NCI-H187 (cell line): ENCODE measurements around the gene PCBP3.
"Not testable (repeated sequence)": the region's sequence is repeated elsewhere in the genome, so short reads cannot be mapped to it uniquely, and the experiment has no call there.

Experiments used
- DNase-seq, 2 experiments: peaks; one replicate each; lab custom pipeline; 2025; lab: John Stamatoyannopoulos, UW

The PCBP3 gene

DNA sequence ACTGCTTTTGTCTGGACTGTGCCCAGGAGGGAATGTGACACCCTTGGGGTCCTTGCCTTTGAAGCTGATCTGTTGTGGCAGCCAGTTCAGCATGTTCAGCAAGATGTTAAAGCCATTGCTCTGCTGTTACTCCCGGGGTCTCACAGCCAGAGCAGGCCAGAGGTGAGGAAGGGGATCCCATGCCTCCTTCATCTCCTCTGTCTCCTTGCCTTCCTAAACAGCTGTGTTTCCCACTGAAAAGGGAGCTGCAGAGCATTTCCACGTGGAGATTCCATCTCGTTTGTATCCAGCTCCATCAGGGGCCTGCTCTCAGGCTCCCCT is 202.2 kb downstream of the PCBP3 start:
- DNase-seq, result no peak

DNA sequence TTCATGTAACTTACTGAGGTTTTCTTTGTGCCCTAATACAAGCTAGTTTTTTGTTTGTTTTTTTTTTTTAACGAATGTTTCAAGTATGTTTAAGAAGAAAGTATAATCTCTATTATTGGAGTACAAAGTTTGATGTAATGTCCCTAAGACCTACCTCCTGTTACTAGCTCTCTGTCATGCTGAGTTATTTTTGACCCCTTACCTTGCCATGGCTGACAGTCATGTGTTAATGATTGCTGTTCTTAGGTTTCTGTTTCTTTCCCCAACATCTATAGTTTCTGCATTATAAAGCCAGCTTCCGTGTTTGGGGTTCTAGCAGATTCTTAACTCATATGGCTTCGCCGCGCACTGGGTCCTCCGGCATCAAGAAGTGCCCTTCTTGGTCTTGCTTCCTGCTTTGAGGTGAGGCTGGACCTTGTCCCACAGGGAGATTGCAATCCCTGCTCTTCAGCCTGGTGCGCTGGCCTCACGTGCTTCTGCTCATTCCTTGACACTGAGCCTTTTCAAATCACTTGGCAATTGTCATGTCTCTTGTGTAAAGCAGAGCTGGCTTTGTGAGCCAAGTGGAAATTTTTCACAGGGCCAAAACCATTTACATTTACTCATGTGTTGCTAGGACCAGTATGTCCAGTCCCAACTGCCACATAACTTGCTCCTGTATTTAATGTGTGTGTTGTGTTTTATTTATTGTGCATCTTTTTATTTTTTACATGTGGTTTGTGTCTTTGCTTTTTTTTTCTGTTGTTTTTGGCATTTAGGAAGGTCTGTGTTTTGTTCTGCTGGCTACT is 203.0 kb downstream of the PCBP3 start:
- no peak for DNase-seq

DNA sequence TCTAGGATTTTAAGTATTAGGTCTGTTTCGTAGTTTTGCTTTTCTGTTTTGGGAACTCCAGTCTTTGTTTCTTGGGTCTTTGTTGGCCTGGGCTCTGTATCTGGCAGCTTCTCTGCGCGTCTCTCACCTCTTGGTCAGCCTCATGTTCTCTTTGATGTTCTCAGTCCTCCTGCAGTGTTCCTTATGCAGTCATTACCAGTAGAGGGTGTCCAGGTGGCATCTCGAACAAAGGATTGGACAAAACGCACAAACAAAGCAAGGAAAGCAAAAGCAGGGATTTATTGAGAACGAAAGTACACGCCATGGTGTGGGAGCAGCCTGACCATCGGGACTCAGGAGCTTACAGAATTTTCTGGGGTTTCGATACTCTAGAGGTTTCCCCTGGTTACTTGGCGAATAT is 204.3 kb downstream of the PCBP3 start:
- no peak for DNase-seq

DNA sequence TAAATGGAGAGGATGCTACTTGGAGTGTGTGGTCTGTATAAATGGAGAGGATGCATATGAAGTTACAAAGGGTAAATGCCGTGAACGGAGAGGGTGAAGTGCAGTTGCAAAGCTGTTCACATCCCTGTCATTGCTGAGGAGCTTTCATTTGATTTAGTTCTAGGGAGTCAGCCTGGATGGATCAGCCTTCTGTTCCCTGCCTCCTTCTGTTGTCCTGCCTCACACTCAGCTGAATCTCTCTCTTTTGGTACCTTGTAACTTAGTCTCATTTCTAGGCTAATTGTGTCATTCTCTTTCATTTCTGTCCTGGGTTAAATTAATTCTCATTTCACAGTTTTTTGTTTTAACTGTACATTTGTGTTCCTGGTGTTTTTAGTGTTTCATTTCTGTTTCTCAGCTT is 204.8 kb downstream of the PCBP3 start:
- DNase-seq, result no peak

DNA sequence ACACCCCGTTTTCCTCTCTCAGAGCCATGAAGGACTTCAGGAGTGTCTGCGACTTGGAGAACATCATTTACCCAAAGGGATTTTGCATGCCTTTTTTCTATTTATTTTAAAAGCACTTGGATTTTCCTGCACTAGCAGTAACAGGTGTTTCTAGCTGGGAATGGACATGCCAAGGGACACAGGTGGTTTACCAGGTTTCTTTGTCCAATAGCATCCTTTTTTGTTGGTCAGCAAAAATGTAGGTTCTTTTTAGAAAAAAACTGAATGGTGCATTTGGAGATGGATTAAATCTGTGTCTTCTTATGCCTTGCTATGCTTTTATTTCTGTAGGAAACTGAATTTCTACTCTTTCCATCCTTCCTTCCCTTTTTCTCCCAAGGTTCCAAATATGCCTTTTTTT is 205.3 kb downstream of the PCBP3 start:
- DNase-seq, result no peak

DNA sequence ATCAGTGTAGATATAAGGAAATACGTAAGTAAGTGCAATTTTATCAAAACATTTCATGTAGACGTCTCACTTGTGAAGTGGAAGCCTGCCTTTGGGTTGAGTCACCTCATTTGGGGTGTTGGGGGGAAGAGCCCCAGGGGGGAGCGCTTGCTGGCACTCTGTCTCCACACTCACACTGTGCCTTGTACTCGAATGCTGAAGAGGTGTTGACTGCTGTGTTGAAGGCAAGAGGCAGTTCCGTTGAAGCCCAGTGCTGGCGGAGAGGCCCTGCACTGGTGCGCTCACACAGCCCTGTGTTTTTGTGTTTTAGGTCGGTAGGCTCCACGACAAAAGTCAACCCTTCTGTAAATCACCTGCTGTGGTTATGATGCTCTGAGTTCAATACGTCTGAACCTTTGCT is 206.1 kb downstream of the PCBP3 start:
- no peak for DNase-seq

DNA sequence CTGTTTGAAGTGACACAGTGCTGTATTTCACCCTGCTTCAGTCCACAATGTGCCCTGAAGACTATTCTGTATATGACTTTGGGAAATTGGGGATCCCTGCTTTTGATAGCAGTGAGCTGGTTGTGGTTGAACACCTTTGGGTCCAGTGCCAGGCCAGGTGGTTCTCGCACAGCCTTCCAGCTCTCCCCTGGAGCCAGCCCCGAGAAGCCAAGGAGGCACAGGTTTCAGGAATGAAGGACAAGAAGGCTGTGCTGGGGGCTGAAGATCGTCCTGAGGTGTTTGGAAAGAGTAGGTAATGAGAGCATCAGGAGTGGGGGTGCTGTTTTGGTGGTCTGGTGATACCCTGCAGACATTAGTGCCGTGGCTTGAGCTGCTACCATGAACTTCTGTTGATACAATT is 206.7 kb downstream of the PCBP3 start:
- DNase-seq, result no peak

DNA sequence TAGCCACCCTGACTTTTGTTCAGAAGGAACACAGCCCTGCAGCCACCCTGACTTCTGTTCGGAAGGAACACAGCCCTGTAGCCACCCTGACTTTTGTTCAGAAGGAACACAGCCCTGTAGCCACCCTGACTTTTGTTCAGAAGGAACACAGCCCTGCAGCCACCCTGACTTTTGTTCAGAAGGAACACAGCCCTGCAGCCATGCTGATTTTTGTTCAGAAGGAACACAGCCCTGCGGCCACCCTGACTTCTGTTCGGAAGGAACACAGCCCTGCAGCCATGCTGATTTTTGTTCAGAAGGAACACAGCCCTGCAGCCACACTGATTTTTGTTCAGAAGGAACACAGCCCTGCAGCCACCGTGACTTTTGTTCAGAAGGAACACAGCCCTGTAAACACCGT is 208.9 kb downstream of the PCBP3 start:
- not testable (repeated sequence) for DNase-seq

DNA sequence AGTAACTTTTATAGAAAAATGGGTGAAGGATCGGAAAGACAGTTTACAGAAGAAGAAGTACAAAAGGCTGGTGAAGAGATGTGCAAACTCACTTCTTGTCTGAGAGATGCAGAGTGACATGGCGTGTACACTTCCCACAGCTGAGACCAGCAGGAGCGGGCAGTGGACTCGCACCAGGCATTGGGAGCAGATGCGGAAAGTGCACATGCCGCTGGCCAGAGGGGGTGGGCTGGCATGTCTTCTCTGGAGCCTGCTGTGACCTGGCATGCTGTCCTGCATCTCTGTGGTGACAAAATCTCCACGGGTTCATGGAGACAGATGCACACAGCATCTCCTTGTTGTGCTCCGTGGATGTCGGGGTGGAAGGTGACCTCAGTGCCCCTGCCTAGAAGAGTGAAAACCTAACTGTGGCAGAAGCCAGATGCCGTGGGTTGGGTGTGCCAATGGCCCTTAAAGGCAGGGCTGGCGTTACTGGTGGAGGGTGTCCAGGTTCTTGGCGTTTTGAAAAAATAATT is 209.4 kb downstream of the PCBP3 start:
- DNase-seq, result no peak

DNA sequence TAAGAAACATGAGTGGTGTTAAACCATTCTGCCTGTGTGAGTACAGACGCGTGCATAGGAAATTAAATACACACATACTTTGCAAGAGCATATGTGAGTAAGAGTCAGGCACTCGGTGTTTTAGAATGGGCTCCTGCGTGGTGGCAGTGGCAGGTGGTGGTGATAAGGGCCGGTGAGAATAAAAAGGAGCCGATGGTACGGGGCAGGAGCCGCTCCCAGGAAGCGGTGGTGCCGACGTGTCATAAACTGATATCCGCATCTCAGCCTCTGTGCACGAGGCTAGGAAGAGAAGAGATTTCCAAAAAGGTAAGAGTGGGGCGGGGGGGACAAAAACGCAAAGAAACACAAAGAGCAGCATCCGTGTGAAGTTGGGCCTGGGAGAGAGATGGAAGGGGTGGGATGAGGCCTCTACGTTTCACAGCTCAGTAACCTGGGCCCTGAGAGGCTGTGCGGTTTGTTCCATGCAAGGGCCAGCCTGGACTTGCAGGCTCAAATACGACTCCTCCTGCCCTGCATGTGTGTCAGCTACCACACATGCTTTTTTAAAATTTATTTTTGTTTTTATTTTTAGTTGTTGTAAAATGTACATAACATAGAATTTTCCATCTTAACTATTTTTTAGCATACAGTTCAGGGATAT is 210.3 kb downstream of the PCBP3 start:
- DNase-seq, result no peak

DNA sequence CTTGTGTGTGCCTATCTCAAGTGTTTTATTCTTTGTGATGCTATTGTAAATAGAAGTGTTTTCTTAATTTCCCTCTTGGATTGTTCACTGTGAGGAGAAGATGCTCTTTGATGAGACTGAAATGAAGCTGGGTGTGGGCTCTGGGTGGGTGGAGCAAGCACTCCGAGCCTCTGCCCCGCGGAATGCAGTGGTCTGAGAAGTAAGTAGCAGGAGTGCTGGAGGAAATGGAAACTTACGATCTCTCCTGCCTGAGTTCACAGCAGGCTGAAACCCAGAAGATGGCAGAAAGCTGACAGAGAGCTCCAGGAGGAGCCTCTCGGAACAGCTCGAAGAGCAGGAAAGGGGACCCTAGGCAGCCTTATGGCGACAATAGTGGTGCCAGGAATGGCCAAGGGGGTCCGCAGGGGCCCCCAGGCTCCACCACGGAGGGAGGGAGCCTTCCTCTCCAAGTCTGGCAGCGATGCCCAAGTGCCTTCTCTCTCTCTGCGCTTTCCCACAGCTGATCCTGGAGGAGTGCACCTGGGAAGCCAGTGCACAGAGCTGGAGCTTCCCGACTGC is 211.2 kb downstream of the PCBP3 start:
- DNase-seq, result no peak

DNA sequence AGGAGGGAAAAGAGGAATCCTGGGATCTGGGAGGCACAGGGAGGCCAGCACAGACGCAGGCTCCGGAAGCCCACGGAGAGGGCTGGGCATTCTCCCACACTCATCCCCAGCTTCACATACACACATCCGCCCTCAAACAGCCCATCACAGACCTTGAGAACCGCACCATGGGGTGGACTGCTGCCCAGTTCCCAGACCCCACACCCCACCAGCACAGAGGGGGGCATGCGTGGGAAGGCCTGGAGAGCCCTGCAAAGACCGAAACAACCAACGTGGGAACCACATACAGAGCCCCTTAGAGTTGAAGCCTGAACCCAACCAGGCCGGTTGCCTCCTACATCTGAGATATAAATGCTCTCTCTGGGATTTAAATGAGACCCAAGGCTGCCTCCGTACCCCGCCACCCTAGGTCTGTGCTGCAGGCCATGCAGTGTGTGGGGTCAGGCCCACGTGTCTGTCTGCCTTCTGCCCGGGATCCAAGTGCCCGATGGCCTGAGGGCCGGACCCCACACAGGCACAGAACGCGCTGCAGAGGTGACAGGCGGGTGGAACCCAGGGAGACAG is 211.8 kb downstream of the PCBP3 start:
- no peak for DNase-seq

DNA sequence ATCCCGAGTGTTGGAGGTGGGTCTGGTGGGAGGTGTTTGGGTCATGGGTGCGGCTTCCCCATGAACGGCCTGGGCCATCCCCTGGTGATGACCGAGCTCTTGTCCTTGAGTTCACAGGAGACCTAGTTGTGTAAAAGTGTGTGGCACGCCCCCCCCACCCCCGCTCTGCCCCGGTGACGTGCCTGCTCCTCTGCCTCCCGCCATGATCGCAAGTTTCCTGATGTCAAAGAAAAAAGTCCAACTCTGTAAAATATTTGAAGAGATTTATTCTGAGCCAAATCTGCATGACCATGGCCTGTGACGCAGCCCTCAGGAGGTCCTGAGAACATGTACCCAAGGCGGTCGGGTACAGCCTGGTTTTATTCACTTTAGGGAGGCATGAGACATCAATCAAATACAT is 212.9 kb downstream of the PCBP3 start:
- DNase-seq, result no peak

DNA sequence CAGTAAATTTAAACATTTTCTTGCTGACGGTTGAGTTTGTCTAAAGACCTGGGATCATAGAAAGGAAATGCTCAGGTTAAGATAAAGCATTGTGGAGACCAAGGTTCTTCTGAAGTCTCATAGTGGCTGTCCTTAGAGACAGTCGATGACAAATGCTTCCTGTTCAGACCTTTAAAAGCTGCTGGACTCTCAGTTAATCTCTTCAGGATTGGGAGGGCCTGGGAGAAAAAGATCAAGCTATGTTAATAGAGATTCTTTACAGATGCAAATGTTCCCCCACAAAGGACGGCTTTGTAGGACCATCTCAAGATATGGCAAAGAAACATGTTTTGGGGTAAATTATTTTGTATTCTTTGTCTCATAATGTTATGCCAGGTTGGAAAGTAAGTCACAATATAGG is 213.4 kb downstream of the PCBP3 start:
- no peak for DNase-seq

DNA sequence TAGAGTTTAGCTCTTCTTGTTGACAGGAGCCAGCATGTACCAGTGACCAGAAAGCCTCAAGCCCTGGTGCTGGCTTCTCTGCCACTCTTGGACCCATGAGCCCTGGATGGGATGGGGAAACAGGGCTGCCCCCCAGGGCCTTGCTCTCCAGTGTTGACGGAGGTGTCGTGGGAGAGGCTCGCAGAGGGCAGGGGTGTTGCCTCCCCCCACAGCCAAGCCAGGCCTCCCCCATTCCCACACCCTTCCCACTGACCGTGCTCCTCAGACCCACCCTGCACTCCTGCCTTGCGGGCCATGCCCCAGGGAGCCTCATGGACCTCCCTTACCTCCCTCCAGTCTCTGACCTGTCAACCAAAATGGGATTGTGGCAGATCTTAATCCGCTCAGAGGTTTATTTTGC is 214.2 kb downstream of the PCBP3 start:
- no peak for DNase-seq

DNA sequence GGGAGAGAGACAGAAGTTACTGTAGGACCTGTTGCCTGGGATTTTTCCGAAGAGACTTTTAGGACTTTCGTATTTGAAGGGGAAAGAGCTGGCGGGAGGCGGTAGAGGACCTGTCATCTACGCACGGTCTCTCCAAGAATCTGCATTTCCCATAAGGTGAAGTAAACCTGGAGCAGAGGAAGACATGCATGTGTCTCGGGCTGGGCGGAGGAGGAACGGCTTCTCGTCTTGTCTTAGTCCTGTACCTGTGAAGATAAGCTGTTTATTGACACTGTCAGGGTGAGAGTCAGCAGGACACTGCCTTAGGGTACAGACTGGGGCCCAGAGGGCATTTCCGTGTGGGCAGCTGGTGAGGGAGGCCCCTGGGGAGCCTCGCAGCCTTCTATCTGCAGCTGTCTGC is 214.7 kb downstream of the PCBP3 start:
- DNase-seq, result no peak

DNA sequence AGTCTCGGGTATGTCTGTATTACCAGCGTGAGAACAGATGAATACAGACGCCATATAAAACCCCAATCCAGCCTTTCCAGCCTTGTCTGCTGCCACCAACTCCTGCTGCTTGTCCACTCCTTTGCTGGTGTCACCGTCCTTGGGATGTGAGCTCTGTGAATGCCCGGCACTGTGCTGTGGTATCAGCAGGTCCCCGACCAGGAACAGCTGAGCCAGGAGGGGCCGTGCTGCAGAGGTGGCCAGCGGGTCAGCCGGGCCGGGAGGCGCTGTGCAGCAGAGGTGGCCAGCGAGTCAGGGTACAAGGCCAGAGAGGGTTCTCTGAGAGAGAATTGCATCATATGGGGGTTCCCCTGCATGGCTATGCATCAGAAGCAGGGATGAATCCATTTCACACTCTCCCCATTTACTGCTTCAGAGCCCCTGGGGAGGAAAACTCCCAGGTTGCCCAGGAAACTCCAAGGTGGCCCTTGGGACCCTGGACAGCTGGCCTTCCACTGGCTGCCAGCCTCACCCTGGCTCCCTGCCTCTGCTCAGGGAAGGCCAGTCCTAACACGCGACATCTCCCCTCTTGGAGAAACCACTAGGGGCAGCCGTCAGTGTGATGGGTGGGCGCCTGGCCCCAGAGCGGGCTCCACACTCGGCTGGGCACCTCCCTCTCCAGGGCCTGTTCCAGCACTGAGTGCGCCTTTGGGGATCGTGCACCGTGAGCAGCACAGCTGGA is 215.7 kb downstream of the PCBP3 start:
- DNase-seq, result no peak

DNA sequence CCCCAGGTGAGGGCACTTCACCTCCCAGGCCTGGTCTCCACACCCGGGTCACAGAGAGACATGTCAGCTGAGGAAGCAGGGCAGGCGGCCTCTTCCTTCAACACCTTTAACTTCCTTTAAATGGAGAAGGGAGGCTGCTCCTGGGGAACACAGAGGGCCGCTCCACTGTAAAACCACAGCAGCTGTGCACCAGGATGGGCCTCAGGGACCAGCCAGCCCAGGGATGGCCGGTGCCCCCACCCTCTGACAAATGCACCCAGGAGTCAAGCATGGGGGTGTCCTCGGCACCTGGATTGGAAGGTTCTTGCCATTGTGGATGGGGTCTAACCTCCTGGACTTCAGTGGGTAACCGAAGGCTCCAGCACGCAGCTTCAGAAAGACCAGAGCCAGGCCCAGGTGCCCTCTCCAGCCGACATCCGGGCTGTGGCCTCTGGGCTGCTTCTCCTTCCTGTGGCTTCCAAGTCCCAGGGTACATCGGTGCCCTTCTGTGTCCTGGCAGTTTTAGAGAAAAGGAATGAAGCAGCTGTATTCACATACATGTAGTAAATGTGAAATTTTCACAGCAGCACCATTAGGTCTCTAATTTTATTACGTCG is 216.3 kb downstream of the PCBP3 start:
- DNase-seq, result no peak

DNA sequence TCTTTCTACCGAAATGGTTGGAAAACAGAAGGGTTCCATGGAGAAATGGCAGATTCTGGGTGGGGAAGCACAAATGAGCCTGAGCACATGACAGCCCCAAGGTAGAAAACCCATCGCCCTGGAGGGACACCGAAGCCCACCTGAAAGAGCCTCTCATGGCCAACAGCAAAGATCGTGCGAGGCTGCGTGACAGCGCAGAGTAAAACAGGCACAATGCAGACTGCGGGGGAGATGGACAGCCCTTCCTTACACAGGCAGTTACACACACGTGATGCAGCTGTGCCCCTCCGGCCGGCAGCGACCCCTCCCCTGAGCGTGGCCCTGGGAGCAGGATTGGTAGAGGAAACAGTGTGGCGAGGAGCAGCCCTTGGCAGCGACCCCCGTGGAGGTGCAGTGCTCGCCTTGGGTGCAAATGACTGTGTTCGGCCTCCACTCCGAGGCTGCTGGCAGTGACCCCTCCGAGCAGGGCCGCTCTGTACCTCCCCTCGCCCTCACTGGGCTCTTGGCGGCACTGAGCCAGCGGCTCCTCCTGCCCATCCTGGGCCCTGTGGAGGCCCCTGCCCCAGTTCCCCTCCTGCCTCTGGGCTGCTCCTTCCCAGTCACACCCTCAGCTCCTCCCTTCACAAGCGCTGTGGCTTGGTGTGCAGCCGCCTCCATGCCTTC is 217.1 kb downstream of the PCBP3 start:
- no peak for DNase-seq

DNA sequence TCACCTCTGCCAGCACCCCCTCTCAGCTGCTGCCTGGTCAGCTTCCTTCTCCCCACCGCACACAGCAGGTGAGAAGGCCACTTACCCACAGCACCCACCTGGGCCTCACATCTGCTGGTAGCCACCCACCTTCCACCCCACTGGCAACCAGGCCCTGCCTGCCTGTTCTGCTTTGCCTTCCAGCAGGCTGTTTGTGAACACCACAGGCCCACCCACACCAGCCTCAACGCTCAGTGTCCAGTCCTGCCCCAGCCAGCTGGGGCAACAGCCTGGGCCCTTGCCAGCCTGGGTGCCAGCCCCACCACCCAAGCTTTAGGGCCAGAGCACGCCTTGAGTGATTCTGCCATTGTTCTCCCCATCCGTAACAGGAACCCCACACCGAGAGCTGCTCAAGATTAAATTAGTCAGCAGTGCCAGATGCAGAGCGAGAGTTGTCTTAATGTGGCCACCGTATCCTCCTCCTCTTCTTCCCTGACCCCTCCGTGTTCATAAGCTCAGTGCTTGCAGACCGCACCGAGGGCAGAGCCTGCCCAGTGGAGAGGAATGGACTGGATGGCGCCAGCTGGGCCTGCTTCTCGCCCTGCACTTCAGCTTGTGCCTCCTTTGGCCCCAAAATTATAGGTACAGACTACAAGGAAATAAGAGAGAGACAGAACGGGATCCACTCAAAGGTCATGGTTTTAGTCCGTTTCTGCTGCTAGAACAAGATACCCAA is 217.8 kb downstream of the PCBP3 start:
- DNase-seq, result no peak
